Measurements from ENCODE around the gene TSPAN33.
"Not testable (repeated sequence)": the region's sequence is repeated elsewhere in the genome, so short reads cannot be mapped to it uniquely, and the experiment has no call there.

TSPAN33 gene

DNA sequence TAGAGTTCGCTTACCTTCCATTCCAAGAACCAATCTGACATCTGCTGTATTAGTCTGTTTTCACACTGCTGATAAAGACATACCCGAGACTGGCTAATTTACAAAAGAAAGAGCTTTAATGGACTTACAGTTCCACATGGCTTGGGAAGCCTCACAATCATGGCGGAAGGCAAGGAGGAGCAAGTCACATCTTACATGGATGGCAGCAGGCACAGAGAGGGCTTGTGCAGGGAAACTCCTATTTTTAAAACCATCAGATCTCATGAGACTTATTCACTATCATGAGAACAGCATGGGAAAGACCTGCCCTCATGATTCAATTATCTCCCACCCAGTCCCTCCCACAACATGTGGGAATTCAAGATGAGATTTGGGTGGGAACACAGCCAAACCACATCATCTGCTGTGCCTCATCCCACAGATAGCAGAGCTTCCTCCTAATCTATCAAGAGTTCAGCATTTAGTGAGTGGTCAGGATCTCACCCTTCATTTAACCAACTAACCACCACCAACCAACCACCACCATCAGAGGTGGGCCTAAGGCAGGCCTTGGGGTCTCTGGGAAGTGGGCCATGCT lies 22.9 kb upstream of the TSPAN33 start:
- H3K27me3 ChIP-seq (ENCODE audit: insufficient read depth, low read length); H3K4me1 ChIP-seq (ENCODE audit: insufficient read depth, low read length); H3K36me3 ChIP-seq (ENCODE audit: insufficient read depth, low read length); H2AFZ ChIP-seq (ENCODE audit: low read depth, low read length); H3K9me3 ChIP-seq (ENCODE audit: low read length); H3K4me3 ChIP-seq (ENCODE audit: low read length): not testable (repeated sequence)

DNA sequence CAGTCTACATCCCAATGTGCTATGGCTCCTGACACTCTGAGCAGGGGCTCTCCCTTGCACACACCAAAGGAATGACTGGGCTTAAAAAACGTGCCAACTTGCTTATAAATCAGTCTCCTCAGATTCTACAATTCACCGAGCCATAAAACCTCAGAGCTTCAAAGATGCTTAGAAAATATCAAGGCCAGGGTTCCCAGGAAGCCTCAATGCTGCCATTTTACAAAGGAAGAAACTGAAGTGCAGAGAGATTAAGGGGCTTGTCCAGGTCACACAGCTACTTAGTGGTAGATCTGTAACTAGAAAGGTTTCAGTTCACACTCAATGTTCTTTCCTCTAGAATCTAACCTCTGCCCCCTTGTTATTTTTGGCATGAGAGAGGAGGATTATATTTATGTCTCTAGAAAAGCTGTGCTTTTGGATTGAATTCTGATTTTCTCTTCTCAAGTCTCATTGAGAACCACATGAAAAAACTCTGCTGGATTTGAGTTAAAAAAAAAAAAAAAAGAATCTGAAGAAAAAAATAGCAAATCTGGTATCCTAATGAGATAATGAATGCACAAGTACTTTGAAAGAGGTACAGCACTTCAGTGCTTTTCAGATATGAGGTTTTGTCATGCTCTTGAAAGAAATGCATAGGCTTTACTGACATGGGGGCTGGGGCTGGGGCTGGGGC lies 22.3 kb upstream of the TSPAN33 start:
- H3K9me3 ChIP-seq (ENCODE audit: low read length): peaks cover 5% of the 10 kb centered on the region
- H3K27me3 ChIP-seq (ENCODE audit: insufficient read depth, low read length): no peaks in the 10 kb centered on the region
- H3K4me1 ChIP-seq (ENCODE audit: insufficient read depth, low read length): no peaks in the 10 kb centered on the region
- H3K36me3 ChIP-seq (ENCODE audit: insufficient read depth, low read length): no peaks in the 10 kb centered on the region
- H3K4me3 ChIP-seq (ENCODE audit: low read length): no peak overlapping the region
- H2AFZ ChIP-seq (ENCODE audit: low read depth, low read length): no peak overlapping the region

DNA sequence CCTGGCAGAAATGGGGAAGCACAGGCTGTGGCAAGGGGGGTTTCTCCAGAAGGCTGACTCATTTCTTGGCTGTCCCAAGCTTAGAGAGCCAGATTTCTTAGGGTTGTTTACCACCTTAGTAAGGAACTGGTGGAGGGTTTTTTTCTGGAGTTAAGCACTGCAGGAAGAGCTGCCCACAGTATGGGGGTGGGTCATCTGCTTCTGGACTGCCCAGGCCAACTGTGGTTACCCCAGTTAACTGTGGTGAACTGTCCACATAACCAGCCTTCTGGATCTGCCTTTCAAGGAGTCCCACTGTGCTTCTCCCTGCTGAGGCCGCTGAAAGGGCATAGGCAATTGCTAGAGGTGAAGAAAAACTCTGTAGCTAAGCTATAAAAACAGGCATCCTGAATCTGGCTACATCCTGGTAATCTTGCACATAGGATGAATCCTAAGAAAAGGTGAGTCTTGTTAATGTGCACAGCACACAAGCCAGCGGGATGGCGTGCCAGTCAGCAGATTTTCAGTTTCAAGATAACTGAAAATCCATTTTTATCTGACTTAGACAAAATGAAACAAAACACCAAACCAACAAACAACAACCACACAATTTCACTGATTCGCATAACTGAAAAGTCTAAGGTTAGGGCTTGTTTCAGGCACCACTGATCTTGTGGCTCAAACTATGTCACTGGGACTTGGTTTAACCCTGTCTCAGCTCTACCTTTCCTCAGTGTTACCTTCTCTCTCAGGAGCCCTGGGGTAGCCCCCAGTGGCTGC lies 21.6 kb upstream of the TSPAN33 start:
- H3K27me3 ChIP-seq (ENCODE audit: insufficient read depth, low read length): no peaks in the 10 kb centered on the region
- H3K4me1 ChIP-seq (ENCODE audit: insufficient read depth, low read length): no peaks in the 10 kb centered on the region
- H3K9me3 ChIP-seq (ENCODE audit: low read length): peaks cover 5% of the 10 kb centered on the region
- no peaks in the 10 kb centered on the region for H3K36me3 ChIP-seq (ENCODE audit: insufficient read depth, low read length)
- no peak overlapping the region for H2AFZ ChIP-seq (ENCODE audit: low read depth, low read length)
- no peak overlapping the region for H3K4me3 ChIP-seq (ENCODE audit: low read length)

DNA sequence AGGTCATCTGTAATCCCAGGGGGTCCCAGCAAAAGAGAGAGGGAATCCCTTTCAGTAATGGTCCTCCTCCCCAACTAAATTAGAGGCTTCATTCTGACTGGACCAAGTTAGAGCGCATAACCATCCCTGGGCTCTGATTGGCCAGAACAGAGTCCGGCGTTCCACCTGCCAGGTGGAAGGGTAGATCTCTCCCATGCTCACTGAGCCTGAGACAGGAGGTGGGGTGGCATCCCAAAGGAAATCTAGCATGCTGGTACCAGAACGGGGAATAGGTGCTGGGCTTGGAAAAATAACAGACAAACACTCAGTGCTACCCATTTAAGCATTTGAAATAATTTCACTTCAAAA lies 21.0 kb upstream of the TSPAN33 start:
- no peaks in the 10 kb centered on the region for H3K27me3 ChIP-seq (ENCODE audit: insufficient read depth, low read length)
- no peaks in the 10 kb centered on the region for H3K4me1 ChIP-seq (ENCODE audit: insufficient read depth, low read length)
- peaks cover 5% of the 10 kb centered on the region for H3K9me3 ChIP-seq (ENCODE audit: low read length)
- H2AFZ ChIP-seq (ENCODE audit: low read depth, low read length): no peak overlapping the region
- no peak overlapping the region for H3K4me3 ChIP-seq (ENCODE audit: low read length)
- no peaks in the 10 kb centered on the region for H3K36me3 ChIP-seq (ENCODE audit: insufficient read depth, low read length)

DNA sequence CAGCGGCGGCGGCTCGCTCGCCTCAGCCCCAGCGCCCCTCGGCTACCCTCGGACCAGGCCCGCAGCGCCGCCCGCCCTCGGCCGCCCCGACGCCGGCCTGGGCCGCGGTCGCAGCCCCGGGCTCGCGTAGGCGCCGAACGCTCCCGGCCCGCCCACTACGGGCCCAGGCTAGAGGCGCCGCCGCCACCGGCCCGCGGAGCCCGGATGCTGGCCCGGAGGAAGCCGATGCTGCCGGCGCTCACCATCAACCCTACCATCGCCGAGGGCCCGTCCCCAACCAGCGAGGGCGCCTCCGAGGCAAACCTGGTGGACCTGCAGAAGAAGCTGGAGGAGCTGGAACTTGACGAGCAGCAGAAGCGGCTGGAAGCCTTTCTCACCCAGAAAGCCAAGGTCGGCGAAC lies 18.2 kb upstream of the TSPAN33 start:
- Histone ChIP-seq H2AFZ (ENCODE audit: low read depth, low read length) (no peak overlapping the region), H3K9me3 (ENCODE audit: low read length) (peaks cover 5% of the 10 kb centered on the region), H3K36me3 (ENCODE audit: insufficient read depth, low read length) (no peaks in the 10 kb centered on the region), H3K27me3 (ENCODE audit: insufficient read depth, low read length) (no peaks in the 10 kb centered on the region), H3K4me1 (ENCODE audit: insufficient read depth, low read length) (no peaks in the 10 kb centered on the region), H3K4me3 (ENCODE audit: low read length) (no peak overlapping the region)

DNA sequence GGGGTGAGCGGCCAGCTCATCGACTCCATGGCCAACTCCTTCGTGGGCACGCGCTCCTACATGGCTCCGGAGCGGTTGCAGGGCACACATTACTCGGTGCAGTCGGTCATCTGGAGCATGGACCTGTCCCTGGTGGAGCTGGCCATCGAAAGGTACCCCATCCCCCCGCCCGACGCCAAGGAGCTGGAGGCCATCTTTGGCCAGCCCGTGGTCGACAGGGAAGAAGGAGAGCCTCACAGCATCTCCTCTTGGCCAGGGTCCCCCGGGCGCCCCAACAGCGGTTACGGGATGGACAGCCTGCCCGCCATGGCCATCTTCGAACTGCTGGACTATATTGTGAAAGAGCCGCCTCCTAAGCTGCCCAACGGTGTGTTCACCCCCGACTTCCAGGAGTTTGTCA lies 17.4 kb upstream of the TSPAN33 start:
- H2AFZ ChIP-seq (ENCODE audit: low read depth, low read length): no peak overlapping the region
- H3K9me3 ChIP-seq (ENCODE audit: low read length): peaks cover 2% of the 10 kb centered on the region
- no peaks in the 10 kb centered on the region for H3K36me3 ChIP-seq (ENCODE audit: insufficient read depth, low read length)

DNA sequence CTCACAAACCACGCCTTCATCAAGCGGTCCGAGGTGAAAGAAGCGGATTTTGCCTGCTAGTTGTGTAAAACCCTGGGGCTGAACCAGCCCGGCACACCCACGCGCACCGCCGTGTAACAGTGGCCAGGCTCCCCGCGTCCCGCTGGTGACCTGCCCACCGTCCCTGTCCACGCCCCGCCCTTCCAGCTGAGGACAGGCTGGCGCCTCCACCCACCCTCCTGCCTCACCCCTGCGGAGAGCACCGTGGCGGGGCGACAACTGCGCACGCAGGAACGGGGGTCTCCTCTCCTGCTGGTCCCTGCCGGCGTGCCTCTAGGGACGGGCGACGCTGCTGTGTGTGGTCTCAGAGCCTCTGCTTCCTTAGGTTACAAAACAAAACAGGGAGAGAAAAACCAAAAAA lies 16.9 kb upstream of the TSPAN33 start:
- H3K4me1 ChIP-seq (ENCODE audit: insufficient read depth, low read length): no peaks in the 10 kb centered on the region
- H3K4me3 ChIP-seq (ENCODE audit: low read length): no peak overlapping the region
- H2AFZ ChIP-seq (ENCODE audit: low read depth, low read length): no peak overlapping the region
- H3K9me3 ChIP-seq (ENCODE audit: low read length): peaks cover 2% of the 10 kb centered on the region
- H3K27me3 ChIP-seq (ENCODE audit: insufficient read depth, low read length): peaks cover under 1% of the 10 kb centered on the region
- H3K36me3 ChIP-seq (ENCODE audit: insufficient read depth, low read length): no peaks in the 10 kb centered on the region

More for the DNA sequence above, 17.4 kb upstream of the TSPAN33 start:
- Histone ChIP-seq H3K27me3 (ENCODE audit: insufficient read depth, low read length) (no peaks in the 10 kb centered on the region), H3K4me3 (ENCODE audit: low read length) (no peak overlapping the region), H3K4me1 (ENCODE audit: insufficient read depth, low read length) (no peaks in the 10 kb centered on the region)

DNA sequence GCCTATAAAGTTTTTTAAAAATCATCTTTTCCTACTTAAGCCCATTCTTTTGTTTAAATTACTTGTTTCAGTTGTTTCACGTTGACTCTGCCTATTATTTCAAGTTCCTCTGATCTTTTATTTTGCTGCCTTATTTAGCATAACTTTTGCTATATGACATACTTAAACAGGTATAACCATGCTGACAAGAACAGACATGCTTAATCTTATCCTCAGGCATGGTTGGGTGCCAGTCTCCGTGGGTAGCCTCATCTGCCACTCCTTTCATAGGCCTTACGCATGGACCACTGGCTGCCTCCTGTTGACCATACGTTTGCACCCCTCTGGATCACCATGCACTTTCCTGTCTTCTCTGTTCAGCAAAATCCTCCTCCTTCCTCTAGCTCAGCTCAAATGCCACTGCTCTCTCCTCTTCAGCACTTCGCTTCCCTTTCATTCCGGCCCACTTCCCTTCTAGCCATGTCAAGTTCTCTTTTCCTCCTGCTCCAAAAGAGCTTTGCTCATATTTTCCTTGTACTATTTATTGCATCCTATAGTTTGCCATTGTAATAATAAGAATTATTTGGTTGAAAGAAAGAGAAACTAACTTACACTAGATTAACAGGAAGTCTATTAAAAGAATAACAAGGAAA lies 10.0 kb upstream of the TSPAN33 start:
- Histone ChIP-seq H3K36me3 (ENCODE audit: insufficient read depth, low read length) (no peaks in the 10 kb centered on the region), H2AFZ (ENCODE audit: low read depth, low read length) (no peak overlapping the region), H3K4me1 (ENCODE audit: insufficient read depth, low read length) (no peaks in the 10 kb centered on the region), H3K4me3 (ENCODE audit: low read length) (no peak overlapping the region), H3K27me3 (ENCODE audit: insufficient read depth, low read length) (peaks cover 6% of the 10 kb centered on the region), H3K9me3 (ENCODE audit: low read length) (no peaks in the 10 kb centered on the region)

DNA sequence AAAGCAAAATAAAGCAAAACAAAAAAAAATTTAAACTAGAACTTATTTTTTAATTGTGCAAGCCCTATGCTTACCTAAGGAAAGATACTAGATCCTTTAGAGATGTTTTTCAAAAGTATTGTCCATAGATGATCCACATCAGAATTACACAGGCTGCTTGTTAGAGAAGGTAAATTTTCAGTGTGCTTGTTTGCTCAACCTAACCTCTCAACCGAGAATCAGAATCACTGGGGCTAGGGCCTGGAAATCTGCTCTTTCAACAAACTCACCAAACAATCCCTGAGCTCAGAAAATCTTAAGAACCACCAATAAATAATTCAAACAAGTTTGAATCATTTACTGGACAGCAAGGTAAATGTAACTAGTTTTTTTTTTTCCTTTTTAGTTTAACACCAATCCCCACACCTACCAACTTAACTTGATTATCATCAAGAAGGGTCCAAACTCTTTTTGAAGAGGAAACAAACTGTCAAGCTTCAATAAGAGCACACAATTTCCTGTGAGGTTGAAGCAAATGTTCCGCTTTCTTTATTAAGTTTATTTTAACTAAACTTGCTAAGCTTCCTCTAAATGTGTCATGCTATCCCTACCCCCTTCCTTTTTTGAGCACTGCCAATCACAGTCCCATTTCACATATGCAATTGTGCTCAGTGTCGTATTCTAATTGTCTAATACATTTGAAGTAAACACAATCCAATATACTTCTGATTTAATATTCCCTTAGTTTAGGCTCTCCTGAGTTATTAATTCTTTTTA lies 7.4 kb upstream of the TSPAN33 start:
- Histone ChIP-seq H3K27me3 (ENCODE audit: insufficient read depth, low read length) (peaks cover 6% of the 10 kb centered on the region), H3K4me3 (ENCODE audit: low read length) (no peak overlapping the region)

DNA sequence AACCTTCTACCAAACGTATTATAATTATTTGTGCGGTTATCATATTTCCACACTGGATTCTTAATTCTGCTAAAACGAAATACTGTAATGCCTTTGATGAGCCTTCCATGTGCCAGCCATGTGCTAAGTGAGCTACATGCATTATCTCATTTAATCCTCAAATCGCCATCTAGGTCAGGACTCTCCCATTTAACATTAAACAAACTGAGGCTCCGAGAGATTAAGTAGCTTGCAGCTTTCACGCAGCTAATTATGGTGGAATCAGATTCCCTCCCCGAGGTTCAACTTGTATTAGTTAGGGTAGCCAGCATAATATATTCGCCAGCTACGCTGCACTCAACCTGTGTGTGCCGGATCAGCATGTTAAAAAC lies 798 bp upstream of the TSPAN33 start:
- peak overlapping the region; percentile 63 for H2AFZ ChIP-seq (ENCODE audit: low read depth, low read length)
- H3K27me3 ChIP-seq (ENCODE audit: insufficient read depth, low read length): peaks cover 14% of the 10 kb centered on the region
- no peaks in the 10 kb centered on the region for H3K36me3 ChIP-seq (ENCODE audit: insufficient read depth, low read length)
- H3K4me1 ChIP-seq (ENCODE audit: insufficient read depth, low read length): peaks cover 7% of the 10 kb centered on the region
- peak overlapping the region; percentile 56 for H3K4me3 ChIP-seq (ENCODE audit: low read length)
- H3K9me3 ChIP-seq (ENCODE audit: low read length): no peaks in the 10 kb centered on the region

More for the DNA sequence above, 7.4 kb upstream of the TSPAN33 start:
- H3K4me1 ChIP-seq (ENCODE audit: insufficient read depth, low read length): no peaks in the 10 kb centered on the region
- H3K9me3 ChIP-seq (ENCODE audit: low read length): no peaks in the 10 kb centered on the region
- no peaks in the 10 kb centered on the region for H3K36me3 ChIP-seq (ENCODE audit: insufficient read depth, low read length)
- H2AFZ ChIP-seq (ENCODE audit: low read depth, low read length): no peak overlapping the region

DNA sequence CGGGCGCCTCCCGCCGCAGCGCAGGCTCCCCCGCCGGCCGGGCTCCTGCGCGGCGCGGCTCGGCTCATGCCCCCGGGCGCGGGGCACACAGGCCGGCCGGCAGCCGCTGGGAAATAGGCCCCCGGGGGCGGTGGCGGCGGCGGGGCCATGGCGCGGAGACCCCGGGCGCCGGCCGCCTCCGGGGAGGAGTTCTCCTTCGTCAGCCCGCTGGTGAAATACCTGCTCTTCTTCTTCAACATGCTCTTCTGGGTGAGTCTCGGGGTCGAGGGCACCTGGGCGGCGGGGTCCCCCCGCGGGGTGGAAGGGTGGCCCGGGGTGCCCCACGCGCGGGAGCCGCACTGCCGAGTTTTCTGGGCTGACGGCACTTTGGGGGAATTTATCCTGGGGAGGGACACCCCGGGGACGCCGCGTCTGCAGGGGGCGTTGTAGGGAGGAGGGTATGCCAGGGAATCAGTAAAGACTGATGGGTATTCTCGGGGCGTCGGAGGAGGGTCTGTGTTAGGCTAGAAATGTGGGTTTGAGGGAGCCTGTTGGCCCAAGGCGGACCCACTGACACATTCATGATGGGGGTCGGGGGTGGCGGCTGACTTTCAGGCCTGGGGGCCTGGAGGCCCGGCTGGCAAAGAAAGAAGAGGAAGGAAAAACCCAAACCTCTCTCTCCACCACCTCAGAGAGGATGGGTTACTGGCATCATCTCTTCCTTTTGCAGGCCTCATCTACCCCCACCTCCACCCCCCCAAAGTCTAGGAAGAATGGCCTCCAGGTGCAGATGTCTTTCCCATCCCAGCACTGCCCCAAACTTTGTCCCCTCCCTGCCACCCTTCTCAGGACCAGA lies 544 bp downstream of the TSPAN33 start:
- no peaks in the 10 kb centered on the region for H3K9me3 ChIP-seq (ENCODE audit: low read length)
- peak overlapping the region; percentile 56 for H3K4me3 ChIP-seq (ENCODE audit: low read length)

DNA sequence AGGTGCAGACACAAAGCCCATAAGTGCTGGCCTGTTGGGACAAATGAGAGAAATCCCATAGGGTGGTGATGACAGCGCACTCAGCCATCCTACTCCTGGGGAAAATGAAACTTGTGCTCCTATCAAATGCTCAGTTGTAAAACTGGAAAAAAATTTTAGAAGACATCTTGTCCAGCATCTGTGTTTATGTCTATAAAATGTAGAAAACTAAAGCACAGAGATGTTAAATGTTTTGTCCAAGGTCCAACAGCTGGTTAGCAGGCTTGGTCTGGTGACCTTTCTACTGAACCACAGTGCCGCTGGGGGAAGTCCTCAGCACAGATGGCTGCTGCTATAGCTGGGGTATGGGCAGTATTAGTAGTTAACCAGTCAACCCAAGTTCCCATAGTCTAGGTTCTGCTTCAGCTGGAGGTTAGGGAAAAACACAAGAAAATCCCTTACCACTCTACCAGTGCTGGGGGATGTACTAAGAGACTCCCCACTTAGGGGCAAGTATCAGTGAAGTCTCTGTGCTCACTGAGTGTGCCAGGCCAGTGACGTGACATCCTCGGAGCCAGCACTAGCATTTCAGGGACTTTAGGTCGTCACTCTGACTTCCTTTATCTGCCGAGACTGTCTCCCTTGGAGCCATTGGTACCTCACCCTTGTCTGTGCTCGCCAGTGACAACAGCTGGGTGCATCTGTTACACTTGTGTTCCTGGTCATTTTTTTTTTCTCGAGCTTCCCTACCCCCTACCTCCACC lies 1.9 kb downstream of the TSPAN33 start:
- Histone ChIP-seq H3K4me3 (ENCODE audit: low read length) (no peak overlapping the region), H3K4me1 (ENCODE audit: insufficient read depth, low read length) (peaks cover 7% of the 10 kb centered on the region), H3K36me3 (ENCODE audit: insufficient read depth, low read length) (no peaks in the 10 kb centered on the region), H2AFZ (ENCODE audit: low read depth, low read length) (no peak overlapping the region), H3K27me3 (ENCODE audit: insufficient read depth, low read length) (peaks cover 14% of the 10 kb centered on the region), H3K9me3 (ENCODE audit: low read length) (no peaks in the 10 kb centered on the region)

More for the DNA sequence above, 544 bp downstream of the TSPAN33 start:
- no peaks in the 10 kb centered on the region for H3K36me3 ChIP-seq (ENCODE audit: insufficient read depth, low read length)
- H3K27me3 ChIP-seq (ENCODE audit: insufficient read depth, low read length): peaks cover 14% of the 10 kb centered on the region
- H3K4me1 ChIP-seq (ENCODE audit: insufficient read depth, low read length): peaks cover 7% of the 10 kb centered on the region
- H2AFZ ChIP-seq (ENCODE audit: low read depth, low read length): peak overlapping the region; percentile 52
